Testis (tissue), 2 donors: ENCODE measurements around the gene CCDC107.

Experiments
- CTCF ChIP-seq, 3 experiments: fragments of 450-650 bp in 2 of 3; fragments of 200-600 bp in 1 of 3; sonication (generic) in 1 of 3; IDR thresholded peaks; one replicate each; pipeline ENCODE4 v1.5.1; 2016 to 2019; ENCODE audit warnings: antibody characterized with exemption in 3 of 3, mild to moderate bottlenecking in 2 of 3, moderate library complexity in 1 of 3
- POLR2A ChIP-seq: fragments of 450-650 bp; IDR thresholded peaks from one replicate; pipeline ENCODE4 v1.6.1; 2017; ENCODE audit warnings: antibody characterized with exemption, mild to moderate bottlenecking, moderate library complexity

GRCh38 chr9:35710818-35711500, 52.9 kb downstream of the CCDC107 start:
- TF ChIP-seq CTCF (IDR thresholded peaks at IDR 0.05) (no peak), POLR2A (no peak)
